CD4-positive, alpha-beta T cell treated with Interleukin-1 beta for 1 hour (primary cell): ENCODE results near the gene CLIC4.
"Not testable (repeated sequence)": the region's sequence is repeated elsewhere in the genome, so short reads cannot be mapped to it uniquely, and the experiment has no call there.

ENCODE experiments used
- DNase-seq, 2 donors: peaks; one replicate each; pipeline ENCODE4 v3.0.0-alpha.2; 2020 to 2022

The CLIC4 gene

GRCh38 chr1:24744911-24745710 is at the start of gene CLIC4:
Gene CLIC4 (plus strand): TSS chr1:24745447. CDS start chr1:24745554, 107 bp downstream.
- peak; percentile 100 for DNase-seq

GRCh38 chr1:24696041-24696755 is 49.0 kb upstream of the CLIC4 start:
- no peak for DNase-seq

GRCh38 chr1:24696756-24697330 is 48.4 kb upstream of the CLIC4 start:
- no peak for DNase-seq

GRCh38 chr1:24697453-24698001 is 47.7 kb upstream of the CLIC4 start:
- not testable (repeated sequence) for DNase-seq

- DNase-seq, result not testable (repeated sequence)
These were observed 46.9 kb upstream of the CLIC4 start for GRCh38 chr1:24698326-24698725.

GRCh38 chr1:24699628-24700027 is 45.6 kb upstream of the CLIC4 start:
- no peak for DNase-seq

- no peak for DNase-seq
These were observed 42.5 kb upstream of the CLIC4 start for GRCh38 chr1:24702511-24703293.

- no peak for DNase-seq
These were observed 40.6 kb upstream of the CLIC4 start for GRCh38 chr1:24704411-24705259.

GRCh38 chr1:24705260-24706073 is 39.8 kb upstream of the CLIC4 start:
- DNase-seq, result peak; percentile 46 to 61

- DNase-seq, result not testable (repeated sequence)
These were observed 39.2 kb upstream of the CLIC4 start for GRCh38 chr1:24706074-24706389.

GRCh38 chr1:24707687-24708086 is 37.6 kb upstream of the CLIC4 start:
- no peak for DNase-seq

- DNase-seq, result no peak
These were observed 36.3 kb upstream of the CLIC4 start for GRCh38 chr1:24708938-24709337.

GRCh38 chr1:24709791-24710441 is 35.3 kb upstream of the CLIC4 start:
- peak in 1 of 2 donors; percentile 16 for DNase-seq

- DNase-seq, result no peak
These were observed 33.9 kb upstream of the CLIC4 start for GRCh38 chr1:24711329-24711728.

GRCh38 chr1:24713176-24713575 is 32.1 kb upstream of the CLIC4 start:
- DNase-seq, result no peak

- no peak for DNase-seq
These were observed 31.5 kb upstream of the CLIC4 start for GRCh38 chr1:24713736-24714135.

GRCh38 chr1:24714859-24715520 is 30.3 kb upstream of the CLIC4 start:
- DNase-seq, result no peak

- DNase-seq, result no peak
These were observed 29.6 kb upstream of the CLIC4 start for GRCh38 chr1:24715658-24716057.

GRCh38 chr1:24717887-24718650 is 27.2 kb upstream of the CLIC4 start:
- DNase-seq, result no peak
